SJSA1 (cell line): ENCODE results near the gene BRAT1. TPM values are rescaled to one million over a fixed set of nuclear protein-coding genes. Genes with fewer than 3 reads are reported as not detected.

Source experiments
- DNase-seq, 2 experiments: peaks; one replicate each; pipeline ENCODE4 v3.0.0-alpha.2; 2015 to 2020; ENCODE audit warnings: low spot score in 2 of 2, low read depth in 1 of 2
- H3K27ac ChIP-seq: fragments of 250-450 bp; sonication (Bioruptor Pico); 2 replicates; pipeline ENCODE4 v1.5.1; 2020; ENCODE audit warnings: mild to moderate bottlenecking, moderate library complexity
- H3K27me3 ChIP-seq: fragments of 250-450 bp; sonication (Bioruptor Pico); replicated peaks from 2 replicates; pipeline ENCODE4 v1.5.1; 2020; ENCODE audit warnings: mild to moderate bottlenecking, moderate library complexity
- H3K36me3 ChIP-seq: fragments of 250-450 bp; sonication (Bioruptor Pico); 2 replicates; pipeline ENCODE4 v1.5.1; 2020; ENCODE audit warnings: mild to moderate bottlenecking
- H3K4me1 ChIP-seq: fragments of 250-450 bp; sonication (Bioruptor Pico); replicated peaks from 2 replicates; pipeline ENCODE4 v1.6.1; 2021; ENCODE audit warnings: mild to moderate bottlenecking
- H3K4me3 ChIP-seq: fragments of 250-450 bp; sonication (Bioruptor Pico); 2 replicates; pipeline ENCODE4 v1.5.1; 2020; ENCODE audit warnings: mild to moderate bottlenecking
- H3K9me3 ChIP-seq: fragments of 250-450 bp; sonication (Bioruptor Pico); replicated peaks from 2 replicates; pipeline ENCODE4 v1.5.1; 2020; ENCODE audit warnings: mild to moderate bottlenecking
- total RNA-seq: library from RNA; depleted of rRNA; stranded (reverse); fragments of >200 nt; shearing (Covaris generic); gene quantifications from 2 replicates; pipeline ENCODE4 v1.2.3, GENCODE V29; 2014

BRAT1 gene
- total RNA-seq, 1 experiment from 2014 or later = 33.3 TPM

DNA sequence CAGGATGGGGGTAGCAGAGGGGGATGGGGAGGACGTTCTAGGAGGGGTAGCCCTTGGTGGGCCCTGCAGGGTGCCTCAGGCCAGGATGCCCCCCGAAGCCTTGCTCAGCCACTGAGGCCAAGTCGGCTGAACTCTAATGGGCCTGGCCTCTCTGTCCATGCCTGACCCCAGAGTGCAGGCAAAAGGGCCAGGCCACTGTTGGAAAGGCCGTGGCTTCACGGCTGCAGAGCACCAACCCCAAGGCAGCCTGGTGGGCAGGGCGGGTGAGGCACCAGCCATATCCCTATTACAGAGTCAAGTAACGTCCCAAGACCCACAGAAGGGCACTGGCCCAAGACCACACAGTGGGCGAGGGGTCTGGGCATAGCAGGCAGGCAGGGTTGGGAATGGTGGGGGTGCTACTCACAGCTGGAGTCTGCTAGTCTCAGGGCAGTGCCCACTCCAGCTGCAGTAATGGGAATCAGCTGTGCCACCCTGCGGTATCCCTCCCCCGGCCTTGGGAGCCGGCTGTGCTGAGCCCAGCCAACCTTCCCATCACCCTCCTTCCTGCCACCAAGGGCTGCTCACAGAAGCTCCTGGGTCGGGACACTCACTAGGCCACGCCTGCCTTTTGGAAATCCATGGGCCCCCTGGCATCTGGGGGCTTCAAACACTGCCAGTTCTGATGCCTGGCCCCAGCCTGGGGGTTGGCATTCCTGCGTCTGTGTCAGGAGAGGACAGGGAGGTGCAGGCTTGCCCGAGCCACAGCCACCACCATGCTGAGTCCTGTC is 39.7 kb downstream of the BRAT1 start:
- no peaks in the 10 kb centered on the region for H3K9me3 ChIP-seq
- H3K27ac ChIP-seq = no peak overlapping the region
- no peak overlapping the region for H3K4me3 ChIP-seq
- no peak for DNase-seq
- H3K36me3 ChIP-seq = no peaks in the 10 kb centered on the region
- H3K27me3 ChIP-seq = no peaks in the 10 kb centered on the region
- H3K4me1 ChIP-seq = peaks cover 42% of the 10 kb centered on the region

DNA sequence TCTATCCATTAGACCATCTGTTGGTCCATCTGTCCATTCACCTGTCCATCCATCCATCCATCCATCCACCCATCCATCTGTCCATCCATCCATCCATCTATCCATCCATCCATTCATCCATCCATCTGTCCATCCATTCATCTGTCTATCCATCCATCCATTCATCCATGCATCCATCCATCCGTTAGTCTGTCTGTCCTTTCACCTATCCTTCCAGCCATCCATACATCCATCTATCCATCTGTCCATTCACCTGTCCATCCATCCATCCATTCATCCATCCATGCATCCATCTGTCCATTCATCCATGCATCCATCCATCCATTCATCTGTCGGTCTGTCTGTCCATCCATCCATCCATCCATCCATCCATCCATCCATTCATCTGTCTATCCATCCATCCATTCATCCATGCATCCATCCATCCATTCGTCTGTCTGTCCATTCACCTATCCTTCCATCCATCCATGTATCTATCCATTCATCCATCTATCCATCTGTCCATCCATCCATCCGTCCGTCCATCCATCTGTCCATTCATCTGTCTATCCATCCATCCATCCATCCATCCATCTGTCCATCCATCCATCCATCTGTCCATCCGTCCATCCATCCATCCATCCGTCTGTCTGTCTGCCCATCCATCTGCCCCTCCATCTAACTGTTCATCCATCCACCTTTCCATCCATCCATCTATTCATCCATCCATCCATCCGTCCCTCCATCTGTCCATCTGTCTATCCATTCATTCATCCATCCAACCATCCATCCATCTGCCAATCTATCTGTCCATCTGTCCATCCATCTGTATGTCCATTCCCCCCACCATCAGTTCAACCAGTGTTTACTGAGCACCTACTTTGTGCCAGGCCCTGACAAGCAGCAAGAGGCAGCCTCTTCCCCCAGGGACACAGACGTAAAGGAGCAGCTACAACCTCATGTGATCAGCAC is 40.6 kb downstream of the BRAT1 start:
- Histone ChIP-seq H3K4me1 (peaks cover 35% of the 10 kb centered on the region), H3K9me3 (no peaks in the 10 kb centered on the region), H3K4me3 (no peak overlapping the region), H3K36me3 (no peaks in the 10 kb centered on the region), H3K27me3 (no peaks in the 10 kb centered on the region), H3K27ac (no peak overlapping the region)
- no peak for DNase-seq

DNA sequence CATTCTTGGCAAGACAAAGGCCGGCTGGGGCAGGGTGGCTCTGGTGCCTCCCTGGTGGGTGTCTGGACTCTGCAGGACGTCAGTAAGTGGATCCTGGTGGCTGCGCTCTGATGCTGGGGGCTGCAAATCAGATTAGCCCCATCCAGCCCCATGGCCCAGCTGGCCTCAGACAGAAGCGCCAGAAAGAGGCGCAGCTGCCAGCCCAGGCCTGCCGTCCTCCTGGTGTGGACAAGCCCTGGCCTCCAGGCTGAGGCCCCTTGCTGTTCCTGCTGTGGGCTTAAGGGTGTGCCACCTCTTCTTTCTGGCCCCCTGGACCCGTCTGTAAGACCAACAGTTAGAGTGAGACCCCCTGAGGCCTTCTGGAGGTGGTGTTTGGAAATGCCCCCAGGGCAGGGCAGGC is 41.6 kb downstream of the BRAT1 start:
- peaks cover 32% of the 10 kb centered on the region for H3K4me1 ChIP-seq
- no peak overlapping the region for H3K4me3 ChIP-seq
- no peak for DNase-seq
- H3K27me3 ChIP-seq = no peaks in the 10 kb centered on the region
- H3K27ac ChIP-seq = no peak overlapping the region
- H3K36me3 ChIP-seq = no peaks in the 10 kb centered on the region
- H3K9me3 ChIP-seq = no peaks in the 10 kb centered on the region

DNA sequence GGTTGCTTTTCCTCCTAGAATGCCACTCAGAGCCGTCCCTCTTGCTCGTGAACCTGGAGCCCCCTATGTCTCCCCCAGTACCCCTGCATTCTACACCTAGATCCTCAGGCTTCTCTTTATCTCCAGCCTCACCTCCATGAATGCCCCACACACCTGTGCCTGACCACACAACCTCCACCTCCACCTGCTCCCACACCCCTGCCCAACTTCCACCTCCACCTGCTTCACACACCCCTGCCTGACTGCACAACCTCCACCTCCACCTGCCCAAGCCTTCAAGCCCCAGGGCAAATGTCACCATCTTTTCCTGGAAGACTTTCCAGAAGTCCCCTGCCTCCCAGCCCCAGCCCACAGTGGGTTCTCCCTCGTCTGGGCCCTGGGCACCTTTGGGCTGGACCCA is 42.6 kb downstream of the BRAT1 start:
- peaks cover 32% of the 10 kb centered on the region for H3K4me1 ChIP-seq
- H3K9me3 ChIP-seq = no peaks in the 10 kb centered on the region
- H3K4me3 ChIP-seq = no peak overlapping the region
- H3K36me3 ChIP-seq = no peaks in the 10 kb centered on the region
- no peak for DNase-seq
- H3K27me3 ChIP-seq = no peaks in the 10 kb centered on the region
- H3K27ac ChIP-seq = no peak overlapping the region

DNA sequence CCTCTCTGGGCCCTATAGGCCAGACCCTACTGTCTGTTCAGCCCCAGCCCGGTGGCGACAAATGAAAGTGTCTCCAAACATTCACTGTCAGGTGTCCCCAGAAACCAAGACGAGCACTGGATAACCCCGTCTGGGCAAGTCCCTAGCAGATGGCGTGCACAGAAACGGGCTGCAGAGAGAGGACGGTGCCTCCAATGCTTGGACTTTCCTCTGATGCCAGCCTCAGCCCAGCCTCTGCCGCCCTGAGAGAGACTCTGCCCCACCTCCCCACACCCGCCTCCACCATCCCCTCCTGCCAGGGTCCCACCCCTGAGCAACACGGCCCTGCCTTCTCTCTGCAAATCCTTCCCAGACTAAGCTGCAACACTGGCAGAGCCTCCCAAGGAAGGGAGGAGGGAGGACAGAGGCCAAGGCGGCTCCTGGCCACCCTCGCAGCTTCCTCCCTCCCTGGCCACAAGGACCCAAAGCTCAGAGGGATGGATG is 43.1 kb downstream of the BRAT1 start:
- Histone ChIP-seq H3K4me1 (peaks cover 27% of the 10 kb centered on the region), H3K9me3 (no peaks in the 10 kb centered on the region), H3K36me3 (no peaks in the 10 kb centered on the region), H3K27ac (no peak overlapping the region), H3K4me3 (no peak overlapping the region), H3K27me3 (no peaks in the 10 kb centered on the region)
- no peak for DNase-seq

DNA sequence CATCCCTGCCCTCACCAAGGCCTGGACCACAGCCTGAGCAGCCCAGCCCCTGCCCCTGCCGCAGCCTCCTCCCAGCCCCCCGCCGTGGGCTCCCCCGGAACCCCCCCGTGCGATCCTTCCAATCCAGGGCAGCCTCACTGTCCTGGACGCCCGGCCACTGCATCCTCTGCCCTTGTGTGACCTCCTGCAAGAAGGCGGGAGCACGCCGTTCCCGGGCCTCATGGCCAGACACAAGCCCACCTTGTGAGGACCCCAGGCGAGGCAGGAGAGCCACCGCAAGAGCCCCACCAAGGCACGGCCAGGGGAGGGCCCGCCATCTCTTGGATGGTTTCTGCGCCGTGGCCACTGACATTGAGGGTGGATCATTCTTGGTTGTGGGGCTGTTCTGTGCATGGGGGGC is 43.6 kb downstream of the BRAT1 start:
- peaks cover 22% of the 10 kb centered on the region for H3K4me1 ChIP-seq
- H3K36me3 ChIP-seq = no peaks in the 10 kb centered on the region
- no peaks in the 10 kb centered on the region for H3K27me3 ChIP-seq

DNA sequence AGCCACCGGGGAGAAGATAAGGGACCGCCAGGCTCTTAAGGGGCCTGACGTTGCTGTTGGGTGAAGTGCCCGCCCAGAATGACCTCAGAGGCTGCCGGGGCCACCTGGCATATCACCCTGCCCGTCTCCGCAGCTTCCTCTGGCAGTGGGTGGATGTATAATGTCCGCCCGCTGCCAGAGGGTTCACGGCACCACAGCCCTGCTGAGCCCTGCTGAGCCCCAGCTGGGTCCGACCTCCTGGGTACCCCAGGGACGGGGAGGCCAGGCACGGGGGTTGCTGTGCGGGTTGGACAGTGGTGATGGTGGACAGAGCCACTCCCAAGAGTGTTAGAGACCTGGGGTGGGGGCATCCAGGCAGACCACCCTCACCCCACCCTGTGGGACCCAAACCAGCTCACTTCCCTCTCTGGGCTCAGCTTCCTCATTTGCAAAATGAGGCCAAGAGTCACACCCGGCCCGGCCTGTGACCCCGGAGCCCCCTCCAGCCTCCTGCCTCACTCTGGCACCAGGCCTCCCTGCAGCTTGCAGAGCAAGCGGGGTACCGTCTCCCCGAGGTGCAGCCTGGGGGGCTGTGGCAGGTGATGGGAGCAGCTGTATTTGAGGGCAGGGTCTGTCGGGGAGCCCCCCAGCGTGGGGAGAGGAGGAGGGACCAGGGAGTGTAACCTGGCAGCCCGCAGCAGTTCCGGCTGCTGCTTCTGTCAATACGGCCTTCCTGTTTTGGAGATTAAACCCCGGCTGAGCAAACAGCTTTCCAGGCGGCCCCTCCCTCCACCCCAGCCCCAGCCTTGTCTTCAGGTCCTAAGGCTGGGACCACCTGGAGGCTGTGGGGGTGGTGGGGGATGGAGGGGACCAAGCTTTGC is 44.2 kb downstream of the BRAT1 start:
- no peak for DNase-seq
- no peaks in the 10 kb centered on the region for H3K36me3 ChIP-seq
- H3K27me3 ChIP-seq = no peaks in the 10 kb centered on the region
- no peaks in the 10 kb centered on the region for H3K9me3 ChIP-seq
- peaks cover 16% of the 10 kb centered on the region for H3K4me1 ChIP-seq
- no peak overlapping the region for H3K4me3 ChIP-seq
- H3K27ac ChIP-seq = no peak overlapping the region

More for the DNA sequence above, 43.6 kb downstream of the BRAT1 start:
- H3K4me3 ChIP-seq = no peak overlapping the region
- H3K27ac ChIP-seq = no peak overlapping the region
- DNase-seq = no peak
- H3K9me3 ChIP-seq = no peaks in the 10 kb centered on the region

DNA sequence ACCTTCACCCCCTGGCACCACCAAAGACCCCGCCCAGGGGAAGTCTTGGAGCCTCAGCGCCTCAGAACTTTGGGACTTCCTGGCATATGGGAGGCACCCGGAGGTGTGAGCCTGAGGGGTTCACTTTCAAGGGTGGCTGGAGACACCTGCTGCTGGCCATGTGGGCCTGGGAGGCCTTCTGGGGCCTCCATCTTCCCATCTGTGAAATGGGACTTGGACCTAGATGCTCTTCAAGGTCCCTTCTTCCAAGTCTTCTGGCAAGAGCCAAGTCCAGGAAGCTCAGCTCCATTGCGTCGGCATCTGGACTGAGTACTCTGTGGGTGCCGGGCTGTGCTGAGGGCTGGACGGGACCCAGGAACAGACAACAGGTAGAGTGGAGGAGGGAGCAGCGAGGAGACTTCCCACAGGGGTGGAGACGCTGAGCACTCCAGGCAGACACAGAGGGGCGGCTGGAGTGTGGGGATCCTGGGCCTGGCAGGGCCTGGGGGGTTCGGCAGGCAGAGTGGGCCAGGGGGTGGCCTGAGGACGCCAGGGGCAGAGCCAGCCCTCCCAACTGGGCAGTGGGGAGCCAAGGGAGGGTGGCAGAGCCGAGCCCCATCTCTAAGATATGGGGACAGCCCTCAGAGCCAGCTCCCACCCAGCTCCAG is 45.1 kb downstream of the BRAT1 start:
- no peak overlapping the region for H3K27ac ChIP-seq
- no peaks in the 10 kb centered on the region for H3K27me3 ChIP-seq
- H3K36me3 ChIP-seq = no peaks in the 10 kb centered on the region
- peaks cover 11% of the 10 kb centered on the region for H3K4me1 ChIP-seq
- no peaks in the 10 kb centered on the region for H3K9me3 ChIP-seq
- DNase-seq = no peak
- H3K4me3 ChIP-seq = no peak overlapping the region

DNA sequence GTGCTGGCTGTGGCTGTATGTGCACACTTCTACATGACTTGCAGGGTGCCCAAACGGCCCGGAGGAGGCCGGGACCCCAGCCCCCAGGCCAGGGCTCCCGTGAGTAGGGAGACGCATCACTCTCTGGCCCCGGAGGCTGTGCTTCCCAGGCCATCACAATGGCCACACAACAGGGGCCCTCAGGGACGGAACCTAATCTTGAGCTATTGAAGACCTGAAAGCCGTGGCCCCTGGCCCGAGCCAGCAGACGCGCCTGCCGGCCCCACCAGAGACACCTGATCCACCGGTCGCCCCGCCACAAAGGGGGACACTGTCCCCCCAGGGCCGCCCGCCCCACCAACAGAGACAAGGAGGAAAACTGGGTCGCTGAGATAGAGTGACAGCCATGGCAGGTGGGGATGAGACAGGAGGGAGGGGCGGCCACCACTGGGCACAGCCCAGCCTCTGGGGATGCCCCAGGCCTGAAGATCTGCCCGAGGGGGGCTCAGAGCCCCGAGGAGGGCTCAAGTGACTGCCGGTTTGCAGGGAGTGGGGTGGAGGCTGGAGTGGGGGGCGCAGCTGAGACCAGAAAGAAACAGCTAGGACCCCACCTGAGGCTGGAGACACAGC is 45.9 kb downstream of the BRAT1 start:
- Histone ChIP-seq H3K27ac (no peak overlapping the region), H3K36me3 (no peaks in the 10 kb centered on the region)

DNA sequence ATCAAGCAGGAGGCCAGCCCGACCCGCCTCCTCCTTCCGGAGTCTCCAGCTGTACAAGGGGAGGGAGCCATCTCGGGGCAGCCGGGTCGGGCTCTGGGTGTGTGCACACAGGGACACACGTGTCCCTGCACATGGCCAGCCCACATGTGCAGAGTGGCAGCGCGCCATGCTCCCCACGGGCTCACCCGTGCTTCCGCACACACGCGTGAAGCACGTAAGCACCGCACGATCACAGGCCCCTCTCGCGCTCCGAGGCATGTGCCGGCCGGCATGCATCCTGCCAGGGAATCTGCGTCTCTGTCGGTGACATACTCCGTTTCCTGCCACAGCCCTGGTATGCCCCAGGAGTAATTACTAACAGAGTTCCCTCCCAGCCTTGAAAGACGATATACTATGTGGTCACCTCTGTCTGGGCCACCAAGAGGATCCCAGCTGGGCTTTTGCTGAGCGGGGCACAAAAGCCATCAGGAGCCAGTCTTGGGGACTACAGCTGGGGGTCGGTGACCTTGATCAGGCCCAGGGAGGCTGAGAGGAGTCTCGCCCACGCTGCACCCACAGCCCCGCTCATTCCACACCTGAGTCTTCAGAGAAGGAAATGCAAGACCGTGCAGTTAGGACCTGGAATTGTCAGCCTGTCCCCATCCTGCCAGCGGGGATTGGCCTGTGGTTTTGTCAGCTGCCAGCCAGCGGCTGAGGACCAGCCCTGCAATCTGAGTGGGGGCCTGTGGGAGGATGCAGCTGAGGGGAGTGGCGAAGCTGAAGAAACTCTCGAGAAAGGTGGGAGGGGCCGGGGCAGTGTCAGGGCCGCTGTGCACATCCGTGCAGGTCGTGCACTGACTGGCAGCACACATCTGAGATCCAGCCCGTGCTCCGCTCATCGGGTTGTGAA is 46.8 kb downstream of the BRAT1 start:
- Histone ChIP-seq H3K36me3 (no peaks in the 10 kb centered on the region), H3K27ac (no peak overlapping the region), H3K27me3 (no peaks in the 10 kb centered on the region), H3K4me1 (peaks cover 11% of the 10 kb centered on the region), H3K4me3 (no peak overlapping the region), H3K9me3 (no peaks in the 10 kb centered on the region)
- no peak for DNase-seq

More for the DNA sequence above, 45.9 kb downstream of the BRAT1 start:
- Histone ChIP-seq H3K4me1 (peaks cover 11% of the 10 kb centered on the region), H3K9me3 (no peaks in the 10 kb centered on the region), H3K27me3 (no peaks in the 10 kb centered on the region), H3K4me3 (no peak overlapping the region)
- no peak for DNase-seq

DNA sequence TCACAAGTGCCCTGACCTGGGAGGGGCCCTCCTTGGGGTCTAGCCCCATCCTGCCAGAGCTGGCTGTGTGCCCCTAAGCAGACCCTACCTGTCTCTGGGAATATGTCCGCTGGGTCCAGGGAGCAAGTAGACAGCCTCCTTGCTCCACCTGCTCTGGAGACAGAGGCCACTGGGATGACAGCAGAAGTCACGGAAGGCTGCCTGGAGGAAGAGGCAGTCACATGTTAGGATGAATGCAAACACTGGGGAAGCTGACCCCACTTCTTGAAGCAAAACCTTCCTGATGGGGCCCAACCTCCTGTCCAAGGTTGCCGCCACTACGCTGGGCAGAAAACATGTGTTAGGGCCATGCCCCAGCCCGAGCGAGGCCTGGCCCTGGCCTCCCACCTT is 47.4 kb downstream of the BRAT1 start:
- Histone ChIP-seq H3K9me3 (no peaks in the 10 kb centered on the region), H3K4me1 (peaks cover 11% of the 10 kb centered on the region), H3K4me3 (no peak overlapping the region), H3K27ac (no peak overlapping the region), H3K27me3 (no peaks in the 10 kb centered on the region), H3K36me3 (no peaks in the 10 kb centered on the region)
- no peak for DNase-seq
